Gastroesophageal sphincter (tissue), 4 donors: ENCODE measurements around the gene ASB15. TPM values are rescaled to one million over a fixed set of nuclear protein-coding genes. Genes with fewer than 3 reads are reported as not detected.

Source experiments
- ATAC-seq: fragments of 150-250 bp; one replicate; pipeline ENCODE4 v1.9.1; 2016; ENCODE audit warnings: mild to moderate bottlenecking, moderate library complexity
- H3K27ac ChIP-seq, 4 donors: fragments of 200-600 bp; sonication (generic) in 3 of 4; 1 replicate in 3 of 4; 2 replicates in 1 of 4; pipeline ENCODE4 v1.5.1; 2016 to 2019
- H3K27me3 ChIP-seq: fragments of 200-600 bp; sonication (generic); one replicate; pipeline ENCODE4 v1.5.1; 2019
- H3K36me3 ChIP-seq, 2 donors: fragments of 200-600 bp; sonication (generic); one replicate each; pipeline ENCODE4 v1.5.1; 2019; ENCODE audit warnings: control low read depth in 1 of 2
- H3K4me1 ChIP-seq, 3 donors: fragments of 200-600 bp; sonication (generic); 1 replicate in 2 of 3; 2 replicates in 1 of 3; pipeline ENCODE4 v1.5.1; 2016 to 2019; ENCODE audit warnings: control low read depth in 2 of 3
- H3K4me3 ChIP-seq, 2 donors: fragments of 200-600 bp; sonication (generic); one replicate each; pipeline ENCODE4 v1.5.1; 2019; ENCODE audit warnings: mild to moderate bottlenecking in 1 of 2, moderate library complexity in 1 of 2
- H3K9me3 ChIP-seq, 3 donors: fragments of 200-600 bp; sonication (generic); one replicate each; pipeline ENCODE4 v1.5.1; 2017 to 2019; ENCODE audit warnings: control low read depth in 2 of 3
- EP300 ChIP-seq: sonication (generic); formaldehyde crosslinking; IDR thresholded peaks from one replicate; pipeline ENCODE4 v1.6.1; 2017; ENCODE audit warnings: antibody characterized with exemption, mild to moderate bottlenecking
- POLR2A ChIP-seq, 2 donors: fragments of 450-650 bp; IDR thresholded peaks; one replicate each; pipeline ENCODE4 v1.6.1; 2017; ENCODE audit warnings: antibody characterized with exemption in 2 of 2, mild to moderate bottlenecking in 2 of 2, moderate library complexity in 1 of 2
- POLR2AphosphoS5 ChIP-seq: sonication (generic); formaldehyde crosslinking; IDR thresholded peaks from one replicate; pipeline ENCODE4 v1.6.1; 2017; ENCODE audit warnings: antibody characterized with exemption
- WGBS, 2 donors: methylation state at CpG; one replicate each; pipeline ENCODE4 v1.1.5; 2018; ENCODE audit warnings: low coverage in 1 of 2; 5-methylcytosine and 5-hydroxymethylcytosine counted together
- total RNA-seq, 4 donors: library from RNA; depleted of rRNA; stranded (reverse); fragments of >200 nt; gene quantifications; one replicate each; pipeline ENCODE4 v1.1.0, GENCODE V29; 2016
- TF ChIP-seq, protein P1 (sequence below), 4 experiments: fragments of 200-600 bp in 2 of 4; fragments of 450-650 bp in 2 of 4; sonication (generic) in 1 of 4; IDR thresholded peaks; one replicate each; pipeline ENCODE4 v1.5.1; 2017 to 2019; ENCODE audit warnings: antibody characterized with exemption in 4 of 4, mild to moderate bottlenecking in 2 of 4, moderate library complexity in 2 of 4

The ASB15 gene
- total RNA-seq, 4 donors from 2014 or later, result not detected

DNA sequence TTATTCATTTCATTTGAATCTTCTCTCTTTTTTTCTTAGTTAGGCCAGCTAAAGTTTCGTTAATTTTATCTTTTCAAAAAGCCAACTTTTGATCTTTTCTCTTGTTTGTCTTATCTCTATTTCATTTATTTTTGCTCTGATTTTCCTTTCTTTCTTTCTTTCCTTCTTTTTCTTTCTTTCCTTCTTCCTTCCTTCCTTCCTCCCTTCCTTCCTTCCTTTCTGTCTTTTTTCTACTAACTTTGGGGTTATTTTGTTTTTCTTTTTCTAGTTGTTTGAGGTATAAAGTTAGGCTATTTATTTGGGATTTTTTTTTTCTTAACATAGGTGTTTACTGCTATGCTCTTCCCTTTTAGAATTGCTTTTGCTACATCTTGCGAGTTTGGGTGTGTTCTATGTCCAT lies 13.2 kb upstream of the ASB15 start:
- no peaks in the 10 kb centered on the region for H3K9me3 ChIP-seq
- H3K4me3 ChIP-seq, result no peak overlapping the region
- no peak for ATAC-seq
- H3K27ac ChIP-seq, result no peak overlapping the region
- H3K27me3 ChIP-seq, result no peaks in the 10 kb centered on the region
- no peak for TF ChIP-seq POLR2A (IDR thresholded peaks at IDR 0.05)
- TF ChIP-seq POLR2AphosphoS5, result no peak
- no peak for TF ChIP-seq EP300
- TF ChIP-seq, protein P1, sequence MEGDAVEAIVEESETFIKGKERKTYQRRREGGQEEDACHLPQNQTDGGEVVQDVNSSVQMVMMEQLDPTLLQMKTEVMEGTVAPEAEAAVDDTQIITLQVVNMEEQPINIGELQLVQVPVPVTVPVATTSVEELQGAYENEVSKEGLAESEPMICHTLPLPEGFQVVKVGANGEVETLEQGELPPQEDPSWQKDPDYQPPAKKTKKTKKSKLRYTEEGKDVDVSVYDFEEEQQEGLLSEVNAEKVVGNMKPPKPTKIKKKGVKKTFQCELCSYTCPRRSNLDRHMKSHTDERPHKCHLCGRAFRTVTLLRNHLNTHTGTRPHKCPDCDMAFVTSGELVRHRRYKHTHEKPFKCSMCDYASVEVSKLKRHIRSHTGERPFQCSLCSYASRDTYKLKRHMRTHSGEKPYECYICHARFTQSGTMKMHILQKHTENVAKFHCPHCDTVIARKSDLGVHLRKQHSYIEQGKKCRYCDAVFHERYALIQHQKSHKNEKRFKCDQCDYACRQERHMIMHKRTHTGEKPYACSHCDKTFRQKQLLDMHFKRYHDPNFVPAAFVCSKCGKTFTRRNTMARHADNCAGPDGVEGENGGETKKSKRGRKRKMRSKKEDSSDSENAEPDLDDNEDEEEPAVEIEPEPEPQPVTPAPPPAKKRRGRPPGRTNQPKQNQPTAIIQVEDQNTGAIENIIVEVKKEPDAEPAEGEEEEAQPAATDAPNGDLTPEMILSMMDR (IDR thresholded peaks at IDR 0.05), result no peak
- WGBS, 2 donors, result 89 to 100% methylated on average over 2 of the region's 2 CpGs
- H3K36me3 ChIP-seq, result no peaks in the 10 kb centered on the region
- H3K4me1 ChIP-seq, result no peaks in the 10 kb centered on the region

DNA sequence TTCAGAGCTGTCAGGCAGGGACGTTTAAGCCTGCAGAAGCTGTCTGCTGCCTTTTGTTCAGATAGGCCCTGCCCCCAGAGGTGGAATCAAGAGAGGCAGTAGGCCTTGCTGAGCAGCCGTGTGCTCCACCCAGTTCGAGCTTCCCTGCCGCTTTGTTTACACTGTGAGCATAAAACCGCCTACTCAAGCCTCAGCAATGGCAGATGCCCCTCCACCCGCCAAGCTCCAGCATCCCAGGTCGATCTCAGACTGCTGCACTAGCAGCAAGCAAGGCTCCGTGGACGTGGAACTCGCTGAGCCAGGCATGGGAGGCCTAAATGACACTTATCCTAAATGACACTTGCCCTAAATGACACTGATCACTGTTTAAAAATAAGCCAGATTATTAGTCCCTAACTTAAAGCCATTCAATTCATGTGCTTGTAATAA lies 6.8 kb upstream of the ASB15 start:
- Histone ChIP-seq H3K27me3 (no peaks in the 10 kb centered on the region), H3K27ac (no peak overlapping the region), H3K4me3 (no peak overlapping the region), H3K36me3 (no peaks in the 10 kb centered on the region), H3K9me3 (no peaks in the 10 kb centered on the region), H3K4me1 (no peaks in the 10 kb centered on the region)
- no peak for ATAC-seq
- WGBS, 2 donors, result 0 to 90% methylated on average over 1 to 2 of the region's 10 CpGs
- TF ChIP-seq EP300, result no peak
- TF ChIP-seq POLR2A (IDR thresholded peaks at IDR 0.05), result no peak
- TF ChIP-seq POLR2AphosphoS5, result no peak
- TF ChIP-seq, protein P1 (IDR thresholded peaks at IDR 0.05), result no peak

DNA sequence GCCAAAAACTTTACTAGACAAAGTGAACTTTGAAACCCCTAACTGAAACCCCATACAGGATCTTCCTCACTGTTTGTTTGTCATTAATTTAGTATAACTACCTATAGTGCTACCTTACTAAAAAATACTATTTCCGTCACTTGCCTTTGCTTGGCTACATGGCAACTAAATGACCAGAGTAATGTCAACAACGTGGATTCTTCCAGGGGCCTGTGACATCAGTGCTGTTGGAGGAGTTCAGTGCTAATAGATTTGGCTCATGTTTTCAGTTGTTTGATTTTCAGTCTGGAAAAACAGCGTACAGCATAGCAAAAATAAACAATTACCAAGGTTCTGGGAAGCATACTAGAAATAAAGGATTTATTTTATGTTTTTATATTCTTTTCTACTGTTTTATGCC lies 3.0 kb upstream of the ASB15 start:
- H3K4me3 ChIP-seq, result no peak overlapping the region
- TF ChIP-seq EP300 (no peak), POLR2AphosphoS5 (no peak), POLR2A (IDR thresholded peaks at IDR 0.05) (no peak)
- TF ChIP-seq, protein P1 (IDR thresholded peaks at IDR 0.05), result no peak
- H3K4me1 ChIP-seq, result no peaks in the 10 kb centered on the region
- no peaks in the 10 kb centered on the region for H3K36me3 ChIP-seq
- no peaks in the 10 kb centered on the region for H3K27me3 ChIP-seq
- WGBS, 2 donors, result 59 to 70% methylated on average over 3 of the region's 3 CpGs
- no peak for ATAC-seq
- H3K27ac ChIP-seq, result no peak overlapping the region
- no peaks in the 10 kb centered on the region for H3K9me3 ChIP-seq

DNA sequence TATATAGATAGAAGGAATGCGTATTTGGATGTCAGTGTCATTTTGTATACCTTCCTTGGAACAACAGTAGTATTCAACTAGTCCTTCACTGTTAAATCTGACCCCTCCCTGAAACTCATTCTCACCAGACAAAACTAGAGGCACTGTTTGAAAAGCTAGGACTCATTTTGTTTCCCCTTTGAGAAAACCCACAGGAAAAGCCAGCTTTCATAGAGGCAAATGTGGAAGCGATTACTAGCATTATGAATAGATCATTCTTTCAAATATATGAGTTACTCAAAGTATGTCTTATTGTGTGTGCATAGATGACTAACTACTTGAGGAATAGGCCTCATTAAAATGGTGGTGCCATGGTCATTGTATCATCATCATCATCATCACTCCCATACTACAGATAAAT lies 1.9 kb upstream of the ASB15 start:
- TF ChIP-seq, protein P1 (IDR thresholded peaks at IDR 0.05), result no peak
- TF ChIP-seq EP300, result no peak
- TF ChIP-seq POLR2A (IDR thresholded peaks at IDR 0.05), result no peak
- no peak for TF ChIP-seq POLR2AphosphoS5
- 56 to 83% methylated on average over 2 of the region's 2 CpGs for WGBS, 2 donors
- no peaks in the 10 kb centered on the region for H3K9me3 ChIP-seq
- H3K36me3 ChIP-seq, result no peaks in the 10 kb centered on the region
- ATAC-seq, result no peak
- no peak overlapping the region for H3K27ac ChIP-seq
- no peaks in the 10 kb centered on the region for H3K4me1 ChIP-seq
- no peak overlapping the region for H3K4me3 ChIP-seq
- no peaks in the 10 kb centered on the region for H3K27me3 ChIP-seq

DNA sequence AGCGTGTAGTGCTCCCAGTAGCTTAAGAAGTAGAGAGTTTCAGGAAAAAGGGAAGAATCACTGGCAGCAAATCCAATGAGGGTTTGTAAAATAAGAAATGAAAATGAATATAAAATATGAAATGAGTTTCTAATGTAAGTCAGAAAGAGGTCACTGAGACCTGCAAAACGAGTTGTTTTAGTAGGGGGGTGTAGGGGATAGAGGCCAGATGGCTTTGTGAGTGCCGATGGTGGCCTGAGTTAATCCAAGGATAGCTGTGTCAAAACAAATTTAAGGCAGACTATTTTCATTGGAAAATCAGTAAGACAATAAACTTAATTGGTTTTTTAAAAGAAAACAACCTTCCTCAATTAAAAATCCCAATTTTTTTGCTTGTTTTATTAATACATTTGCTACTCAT lies 745 bp upstream of the ASB15 start:
- H3K9me3 ChIP-seq, result no peaks in the 10 kb centered on the region
- TF ChIP-seq POLR2A (IDR thresholded peaks at IDR 0.05), result no peak
- TF ChIP-seq, protein P1 (IDR thresholded peaks at IDR 0.05), result no peak
- TF ChIP-seq EP300, result no peak
- TF ChIP-seq POLR2AphosphoS5, result no peak
- H3K4me3 ChIP-seq, result no peak overlapping the region
- WGBS, 2 donors, result 28 to 44% methylated on average over 2 to 3 of the region's 3 CpGs
- H3K36me3 ChIP-seq, result no peaks in the 10 kb centered on the region
- no peaks in the 10 kb centered on the region for H3K4me1 ChIP-seq
- no peak overlapping the region for H3K27ac ChIP-seq
- ATAC-seq, result no peak
- no peaks in the 10 kb centered on the region for H3K27me3 ChIP-seq
